ENCODE measurements around the gene CNOT3. TPM values are rescaled to one million over a fixed set of nuclear protein-coding genes. Genes with fewer than 3 reads are reported as not detected.
"Not testable (repeated sequence)": the region's sequence is repeated elsewhere in the genome, so short reads cannot be mapped to it uniquely, and the experiment has no call there.

Gene CNOT3
- total and polyA plus RNA-seq, 2 donors: 11.6 to 35.8 TPM

- 70% methylated on average over 25 of the region's 25 CpGs for WGBS
- Histone ChIP-seq H3K4me3 (ENCODE audit: low read depth, low read length) (no peak overlapping the region), H3K27ac (ENCODE audit: low read depth) (no peak overlapping the region), H3K4me1 (ENCODE audit: insufficient read depth) (no peaks in the 10 kb centered on the region), H3K36me3 (ENCODE audit: insufficient read depth) (no peaks in the 10 kb centered on the region)
- DNase-seq (ENCODE audit: extremely low spot score): no peak
These were observed 36.6 kb downstream of the CNOT3 start for GRCh38 chr19:54173951-54174834.

- Histone ChIP-seq H3K4me1 (ENCODE audit: insufficient read depth) (no peaks in the 10 kb centered on the region), H3K36me3 (ENCODE audit: insufficient read depth) (no peaks in the 10 kb centered on the region), H3K4me3 (ENCODE audit: low read depth, low read length) (no peak overlapping the region), H3K27ac (ENCODE audit: low read depth) (no peak overlapping the region)
- DNase-seq (ENCODE audit: extremely low spot score): no peak
- WGBS: 74% methylated on average over 23 of the region's 23 CpGs
These were observed 41.2 kb downstream of the CNOT3 start for GRCh38 chr19:54178581-54179261.

GRCh38 chr19:54179262-54179852, 41.8 kb downstream of the CNOT3 start:
- DNase-seq (ENCODE audit: extremely low spot score): no peak
- Histone ChIP-seq H3K27ac (ENCODE audit: low read depth) (no peak overlapping the region), H3K36me3 (ENCODE audit: insufficient read depth) (no peaks in the 10 kb centered on the region), H3K4me3 (ENCODE audit: low read depth, low read length) (no peak overlapping the region), H3K4me1 (ENCODE audit: insufficient read depth) (no peaks in the 10 kb centered on the region)
- 86% methylated on average over 10 of the region's 10 CpGs for WGBS

- H3K4me1 ChIP-seq (ENCODE audit: insufficient read depth): no peaks in the 10 kb centered on the region
- no peaks in the 10 kb centered on the region for H3K36me3 ChIP-seq (ENCODE audit: insufficient read depth)
- H3K4me3 ChIP-seq (ENCODE audit: low read depth, low read length): no peak overlapping the region
- 49% methylated on average over 10 of the region's 10 CpGs for WGBS
- DNase-seq (ENCODE audit: extremely low spot score): no peak
- H3K27ac ChIP-seq (ENCODE audit: low read depth): no peak overlapping the region
These were observed 42.4 kb downstream of the CNOT3 start for GRCh38 chr19:54179921-54180461.

- Histone ChIP-seq H3K36me3 (ENCODE audit: insufficient read depth) (no peaks in the 10 kb centered on the region), H3K4me3 (ENCODE audit: low read depth, low read length) (no peak overlapping the region), H3K4me1 (ENCODE audit: insufficient read depth) (no peaks in the 10 kb centered on the region), H3K27ac (ENCODE audit: low read depth) (no peak overlapping the region)
- DNase-seq (ENCODE audit: extremely low spot score): no peak
- 96% methylated on average over 37 of the region's 37 CpGs for WGBS
These were observed 43.1 kb downstream of the CNOT3 start for GRCh38 chr19:54180691-54181091.

- 81% methylated on average over 3 of the region's 3 CpGs for WGBS
- not testable (repeated sequence) for H3K36me3 ChIP-seq (ENCODE audit: insufficient read depth); DNase-seq (ENCODE audit: extremely low spot score); H3K4me1 ChIP-seq (ENCODE audit: insufficient read depth); H3K27ac ChIP-seq (ENCODE audit: low read depth); H3K4me3 ChIP-seq (ENCODE audit: low read depth, low read length)
These were observed 44.3 kb downstream of the CNOT3 start for GRCh38 chr19:54181894-54182293.

GRCh38 chr19:54183431-54183830, 45.9 kb downstream of the CNOT3 start:
- Histone ChIP-seq H3K27ac (ENCODE audit: low read depth) (no peak overlapping the region), H3K4me1 (ENCODE audit: insufficient read depth) (no peaks in the 10 kb centered on the region), H3K36me3 (ENCODE audit: insufficient read depth) (no peaks in the 10 kb centered on the region), H3K4me3 (ENCODE audit: low read depth, low read length) (no peak overlapping the region)
- WGBS: 89% methylated on average over 11 of the region's 11 CpGs
- no peak for DNase-seq (ENCODE audit: extremely low spot score)

GRCh38 chr19:54186351-54186750, 48.8 kb downstream of the CNOT3 start:
- Histone ChIP-seq H3K4me1 (ENCODE audit: insufficient read depth) (no peaks in the 10 kb centered on the region), H3K36me3 (ENCODE audit: insufficient read depth) (no peaks in the 10 kb centered on the region), H3K4me3 (ENCODE audit: low read depth, low read length) (no peak overlapping the region), H3K27ac (ENCODE audit: low read depth) (no peak overlapping the region)
- WGBS: 82% methylated on average over 8 of the region's 8 CpGs
- no peak for DNase-seq (ENCODE audit: extremely low spot score)

GRCh38 chr19:54186934-54187381, 49.4 kb downstream of the CNOT3 start:
- DNase-seq (ENCODE audit: extremely low spot score): no peak
- no peak overlapping the region for H3K4me3 ChIP-seq (ENCODE audit: low read depth, low read length)
- WGBS: 87% methylated on average over 11 of the region's 11 CpGs

GRCh38 chr19:54188215-54188871, 50.8 kb downstream of the CNOT3 start:
- no peak overlapping the region for H3K27ac ChIP-seq (ENCODE audit: low read depth)
- no peaks in the 10 kb centered on the region for H3K4me1 ChIP-seq (ENCODE audit: insufficient read depth)
- peak overlapping the region; percentile 55 for H3K4me3 ChIP-seq (ENCODE audit: low read depth, low read length)
- no peaks in the 10 kb centered on the region for H3K36me3 ChIP-seq (ENCODE audit: insufficient read depth)
- 22% methylated on average over 12 of the region's 12 CpGs for WGBS
- DNase-seq (ENCODE audit: extremely low spot score): no peak

More at GRCh38 chr19:54186934-54187381, 49.4 kb downstream of the CNOT3 start:
- H3K36me3 ChIP-seq (ENCODE audit: insufficient read depth): no peaks in the 10 kb centered on the region
- no peak overlapping the region for H3K27ac ChIP-seq (ENCODE audit: low read depth)
- H3K4me1 ChIP-seq (ENCODE audit: insufficient read depth): no peaks in the 10 kb centered on the region

GRCh38 chr19:54189145-54189734, 51.7 kb downstream of the CNOT3 start, which contains the start of gene MBOAT7:
Gene MBOAT7, minus strand, starts transcription at chr19:54189580. Its CDS starts 1,072 bp downstream, at chr19:54188508.
- under 1% methylated on average over 64 of the region's 64 CpGs for WGBS
- no peak for DNase-seq (ENCODE audit: extremely low spot score)
- peak within 1 kb of the TSS; percentile 92 for H3K27ac ChIP-seq (ENCODE audit: low read depth)
- H3K4me1 ChIP-seq (ENCODE audit: insufficient read depth): no peaks in the 10 kb centered on the region
- H3K36me3 ChIP-seq (ENCODE audit: insufficient read depth): no peaks in the 10 kb centered on the region
- peak within 1 kb of the TSS; percentile 62 for H3K4me3 ChIP-seq (ENCODE audit: low read depth, low read length)

- Histone ChIP-seq H3K27ac (ENCODE audit: low read depth) (peak overlapping the region; percentile 92), H3K4me1 (ENCODE audit: insufficient read depth) (no peaks in the 10 kb centered on the region), H3K36me3 (ENCODE audit: insufficient read depth) (no peaks in the 10 kb centered on the region), H3K4me3 (ENCODE audit: low read depth, low read length) (peak overlapping the region; percentile 62)
- WGBS: under 1% methylated on average over 65 of the region's 65 CpGs
- peak; percentile 100 for DNase-seq (ENCODE audit: extremely low spot score)
These were observed 52.4 kb downstream of the CNOT3 start for GRCh38 chr19:54189735-54190502.

Measured in urinary bladder (tissue), 4 donors.